B cell (primary cell): ENCODE data around the gene NADSYN1. TPM values are rescaled to one million over a fixed set of nuclear protein-coding genes. Genes with fewer than 3 reads are reported as not detected.

Experiments
- ATAC-seq: fragments of 200-7000 bp; cut with Tn5 transposase; one replicate; pipeline ENCODE4 v1.10.0; 2021; ENCODE audit warnings: low read depth, mild to moderate bottlenecking, moderate number of reproducible peaks, moderate library complexity
- CTCF ChIA-PET: fragments of 350-600 bp; sonication (Branson Sonifier 250); formaldehyde crosslinking; loops from one replicate; lab custom pipeline; 2021; ENCODE audit warnings: antibody characterized with exemption, inconsistent platforms; lab: Charles Lee
- POLR2A ChIA-PET: fragments of 350-600 bp; sonication (Branson Sonifier 250); formaldehyde crosslinking; loops from one replicate; lab custom pipeline; 2021; ENCODE audit warnings: antibody characterized with exemption; lab: Charles Lee
- DNase-seq: peaks from one replicate; pipeline ENCODE4 v3.0.0; 2013
- H2AFZ ChIP-seq: 2 replicates; pipeline ENCODE4 v1.6.1; 2012; ENCODE audit warnings: mild to moderate bottlenecking, low read depth, low read length; ENCODE audit not compliant: insufficient read depth, poor library complexity, severe bottlenecking
- H3K27ac ChIP-seq, 2 donors: 1 replicate in 1 of 2; 2 replicates in 1 of 2; pipeline ENCODE4 v1.5.1; 2012 to 2013; ENCODE audit warnings: low read length in 2 of 2, mild to moderate bottlenecking in 2 of 2, moderate library complexity in 1 of 2
- H3K27me3 ChIP-seq, 4 experiments: fragments of 200-600 bp in 1 of 4; sonication (generic) in 1 of 4; replicated peaks in 1 of 4; 1 replicate in 2 of 4; 2 replicates in 2 of 4; pipeline versions ENCODE4 v1.6.1 to v1.7.0; 2013 to 2016; ENCODE audit warnings: low read length in 3 of 4, mild to moderate bottlenecking in 2 of 4, mixed read lengths in 1 of 4, moderate library complexity in 1 of 4; ENCODE audit not compliant: insufficient read depth in 4 of 4, control insufficient read depth in 3 of 4; ENCODE audit errors: control extremely low read depth in 1 of 4
- H3K36me3 ChIP-seq, 2 experiments: replicated peaks in 1 of 2; 1 replicate in 1 of 2; 2 replicates in 1 of 2; pipeline versions ENCODE4 v1.6.1 to v1.7.1; 2013; ENCODE audit warnings: low read length in 1 of 2; ENCODE audit not compliant: insufficient read depth in 2 of 2, control insufficient read depth in 1 of 2; ENCODE audit errors: control extremely low read depth in 1 of 2, extremely low read depth in 1 of 2
- H3K4me1 ChIP-seq, 2 donors: fragments of 200-600 bp in 1 of 2; sonication (generic) in 1 of 2; 1 replicate in 1 of 2; 2 replicates in 1 of 2; pipeline versions ENCODE4 v1.5.1 to v1.6.1; 2013 to 2017; ENCODE audit warnings: low read length in 2 of 2; ENCODE audit not compliant: control insufficient read depth in 2 of 2, insufficient read depth in 2 of 2
- H3K4me2 ChIP-seq: replicated peaks from 2 replicates; pipeline ENCODE3; 2012; ENCODE audit warnings: mild to moderate bottlenecking, low read depth, low read length; ENCODE audit not compliant: poor library complexity, severe bottlenecking
- H3K4me3 ChIP-seq, 5 experiments: fragments of 200-600 bp in 1 of 5; sonication (generic) in 1 of 5; 1 replicate in 3 of 5; 2 replicates in 2 of 5; pipeline versions ENCODE4 v1.5.1 to v1.7.0; 2011 to 2016; ENCODE audit warnings: low read length in 4 of 5, mild to moderate bottlenecking in 4 of 5, low read depth in 2 of 5, control low read depth in 1 of 5, moderate library complexity in 1 of 5; ENCODE audit not compliant: insufficient read depth in 1 of 5; ENCODE audit errors: control extremely low read depth in 1 of 5, extremely low read depth in 1 of 5
- H3K79me2 ChIP-seq: fragments of 200-600 bp; sonication (generic); one replicate; pipeline ENCODE4 v1.6.0; 2016; ENCODE audit warnings: low read length; ENCODE audit not compliant: control insufficient read depth, insufficient read depth
- H3K9ac ChIP-seq: fragments of 200-600 bp; sonication (generic); 2 replicates; pipeline ENCODE4 v1.6.1; 2017; ENCODE audit warnings: mild to moderate bottlenecking, low read length, moderate library complexity
- H3K9me3 ChIP-seq, 3 donors: one replicate each; pipeline versions ENCODE4 v1.6.1 to v1.7.1; 2013; ENCODE audit warnings: low read length in 2 of 3; ENCODE audit not compliant: control insufficient read depth in 2 of 3, insufficient read depth in 1 of 3; ENCODE audit errors: control extremely low read depth in 1 of 3
- H4K20me1 ChIP-seq: 2 replicates; pipeline ENCODE4 v1.6.0; 2012; ENCODE audit warnings: mild to moderate bottlenecking, low read length; ENCODE audit not compliant: insufficient read depth, control insufficient read depth, poor library complexity, severe bottlenecking
- H3K27ac Mint-ChIP-seq: one replicate; pipeline ENCODE4 v1.8.0; 2021; ENCODE audit warnings: mixed read lengths
- H3K27me3 Mint-ChIP-seq: one replicate; pipeline ENCODE4 v1.8.0; 2021; ENCODE audit warnings: mixed read lengths
- H3K4me1 Mint-ChIP-seq: one replicate; pipeline ENCODE4 v1.8.0; 2021; ENCODE audit warnings: mixed read lengths
- H3K4me3 Mint-ChIP-seq: one replicate; pipeline ENCODE4 v1.8.0; 2021; ENCODE audit warnings: mixed read lengths
- H3K9me3 Mint-ChIP-seq: one replicate; pipeline ENCODE4 v1.8.0; 2022; ENCODE audit warnings: mixed read lengths; ENCODE audit not compliant: insufficient read depth
- EZH2 ChIP-seq: IDR thresholded peaks from 2 replicates; pipeline ENCODE4 v1.6.1; 2012; ENCODE audit warnings: borderline replicate concordance, low read depth, mild to moderate bottlenecking, moderate library complexity, low read length; ENCODE audit not compliant: insufficient read depth, poor library complexity, severe bottlenecking
- WGBS: methylation state at CpG from one replicate; pipeline ENCODE4 v1.1.5; 2013; ENCODE audit warnings: missing lambda C conversion rate; ENCODE audit not compliant: insufficient coverage; 5-methylcytosine and 5-hydroxymethylcytosine counted together
- intact Hi-C: fragments of 100-400 bp; cut with micrococcal nuclease; formaldehyde crosslinking; loops from one replicate; pipeline ENCODE4 v1.10.0; 2022
- polyA plus RNA-seq: library from polyadenylated mRNA; depleted of rRNA; stranded (reverse); fragments of >200 nt; gene quantifications from 2 replicates; pipeline ENCODE4 v1.2.3, GENCODE V29; 2012
- total RNA-seq, 2 donors: library from RNA; stranded (reverse); fragments of 120-200 nt in 1 of 2; gene quantifications; 1 replicate in 1 of 2; 2 replicates in 1 of 2; pipeline versions ENCODE4 v1.2.3 to v1.2.4, GENCODE V29; 2013 to 2022
- TF ChIP-seq, protein P1 (sequence below): fragments of 200-600 bp; IDR thresholded peaks from one replicate; pipeline ENCODE4 v1.8.0; 2022; ENCODE audit warnings: antibody characterized with exemption, mild to moderate bottlenecking

NADSYN1 gene
- total and polyA plus RNA-seq, 2 donors (not counting 1 experiment from before 2014, with no cell fraction given) = 153 to 222 TPM

DNA sequence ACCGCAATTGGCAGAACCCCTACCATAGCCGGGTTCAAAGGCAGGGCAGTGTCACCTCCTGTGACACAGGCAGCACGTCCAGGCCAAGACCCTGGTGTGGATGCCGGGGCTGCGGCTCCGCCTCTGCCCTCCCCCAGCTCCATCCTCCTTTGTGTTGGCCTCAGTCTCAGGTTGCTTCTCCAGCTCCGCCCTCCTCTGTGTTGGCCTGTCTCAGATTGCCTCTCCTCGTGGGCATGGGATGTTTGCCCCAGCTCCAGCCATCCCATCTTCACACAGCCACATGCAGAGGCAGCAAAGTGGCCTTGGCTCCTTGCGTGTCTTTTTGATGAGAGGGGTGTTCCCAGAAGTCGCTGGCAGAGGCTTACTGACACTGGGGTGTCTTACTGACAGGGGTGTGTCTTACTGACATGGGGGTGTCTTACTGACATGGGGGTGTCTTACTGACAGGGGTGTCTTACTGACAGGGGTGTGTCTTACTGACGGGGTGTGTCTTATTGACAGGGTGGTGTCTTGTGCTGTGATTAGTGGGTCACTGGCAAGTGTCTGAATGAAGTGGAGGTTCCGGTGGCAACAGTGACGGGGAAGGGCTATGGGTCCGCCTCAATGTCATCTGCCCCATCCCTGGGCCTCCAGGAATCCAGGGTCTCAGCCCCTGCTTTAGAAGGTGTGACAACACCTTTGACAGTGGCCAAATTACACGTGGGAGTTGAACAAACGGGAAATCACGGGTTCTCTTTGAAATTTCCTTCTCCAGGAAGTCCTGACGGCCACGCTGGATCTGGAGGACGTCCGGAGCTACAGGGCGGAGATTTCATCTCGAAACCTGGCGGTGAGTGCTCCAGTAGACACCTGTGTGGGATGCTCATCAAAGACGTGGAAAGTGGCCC lies 24.9 kb downstream of the NADSYN1 start:
- no peaks in the 10 kb centered on the region for H3K27me3 ChIP-seq
- ATAC-seq (no peak), DNase-seq (no peak)
- no peak overlapping the region for H2AFZ ChIP-seq
- Mint-ChIP-seq H3K27me3 (no peaks in the 10 kb centered on the region), H3K4me1 (no peaks in the 10 kb centered on the region), H3K9me3 (no peaks in the 10 kb centered on the region), H3K4me3 (no peak overlapping the region), H3K27ac (no peak overlapping the region)
- intact Hi-C loops = no loop called here
- H3K4me3 ChIP-seq = no peak overlapping the region
- H3K36me3 ChIP-seq = peaks cover 1 to 83% of the 10 kb centered on the region in 2 experiments
- ChIA-PET POLR2A (no interaction called here), CTCF (no interaction called here)
- H3K9me3 ChIP-seq = peaks cover 0 to 3% (median 0%) of the 10 kb centered on the region in 3 donors
- no peak for TF ChIP-seq EZH2
- TF ChIP-seq, protein P1, sequence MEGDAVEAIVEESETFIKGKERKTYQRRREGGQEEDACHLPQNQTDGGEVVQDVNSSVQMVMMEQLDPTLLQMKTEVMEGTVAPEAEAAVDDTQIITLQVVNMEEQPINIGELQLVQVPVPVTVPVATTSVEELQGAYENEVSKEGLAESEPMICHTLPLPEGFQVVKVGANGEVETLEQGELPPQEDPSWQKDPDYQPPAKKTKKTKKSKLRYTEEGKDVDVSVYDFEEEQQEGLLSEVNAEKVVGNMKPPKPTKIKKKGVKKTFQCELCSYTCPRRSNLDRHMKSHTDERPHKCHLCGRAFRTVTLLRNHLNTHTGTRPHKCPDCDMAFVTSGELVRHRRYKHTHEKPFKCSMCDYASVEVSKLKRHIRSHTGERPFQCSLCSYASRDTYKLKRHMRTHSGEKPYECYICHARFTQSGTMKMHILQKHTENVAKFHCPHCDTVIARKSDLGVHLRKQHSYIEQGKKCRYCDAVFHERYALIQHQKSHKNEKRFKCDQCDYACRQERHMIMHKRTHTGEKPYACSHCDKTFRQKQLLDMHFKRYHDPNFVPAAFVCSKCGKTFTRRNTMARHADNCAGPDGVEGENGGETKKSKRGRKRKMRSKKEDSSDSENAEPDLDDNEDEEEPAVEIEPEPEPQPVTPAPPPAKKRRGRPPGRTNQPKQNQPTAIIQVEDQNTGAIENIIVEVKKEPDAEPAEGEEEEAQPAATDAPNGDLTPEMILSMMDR = no peak
- H3K27ac ChIP-seq = no peak overlapping the region
- WGBS = 95% methylated on average over 25 of the region's 25 CpGs
- H3K4me1 ChIP-seq = no peaks in the 10 kb centered on the region
- H3K4me2 ChIP-seq = no peak overlapping the region
- H3K9ac ChIP-seq = no peak overlapping the region
- no peaks in the 10 kb centered on the region for H4K20me1 ChIP-seq
- H3K79me2 ChIP-seq = no peaks in the 10 kb centered on the region

DNA sequence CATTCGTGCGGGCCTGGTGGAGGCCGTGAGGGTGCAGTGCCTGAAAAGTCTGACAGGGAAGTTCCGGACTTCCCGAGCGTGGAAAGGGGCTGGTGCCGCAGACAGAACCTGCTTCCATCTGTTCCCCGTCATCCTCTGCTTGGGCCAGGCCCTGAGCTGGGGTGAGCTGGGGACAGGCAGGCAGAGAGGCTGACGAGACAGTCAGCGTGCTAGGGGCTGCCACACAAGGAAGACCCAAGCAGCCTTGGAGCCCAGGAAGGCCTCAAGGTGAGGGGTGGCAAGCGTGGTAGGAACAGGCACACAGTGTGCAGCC lies 25.5 kb downstream of the NADSYN1 start:
- ChIA-PET CTCF (no interaction called here), POLR2A (no interaction called here)
- H3K27me3 Mint-ChIP-seq = no peaks in the 10 kb centered on the region
- H3K4me1 ChIP-seq = no peaks in the 10 kb centered on the region
- TF ChIP-seq, protein P1 = no peak
- no peak for TF ChIP-seq EZH2
- WGBS = 98% methylated on average over 11 of the region's 11 CpGs
- no peak overlapping the region for H3K9ac ChIP-seq
- no peaks in the 10 kb centered on the region for H4K20me1 ChIP-seq
- no peaks in the 10 kb centered on the region for H3K9me3 Mint-ChIP-seq
- intact Hi-C loops = no loop called here
- no peak overlapping the region for H2AFZ ChIP-seq
- DNase-seq (no peak), ATAC-seq (no peak)
- H3K4me3 Mint-ChIP-seq = no peak overlapping the region
- H3K27ac Mint-ChIP-seq = no peak overlapping the region
- no peak overlapping the region for H3K4me2 ChIP-seq
- peaks cover 0 to 2% (median 0%) of the 10 kb centered on the region in 3 donors for H3K9me3 ChIP-seq
- H3K4me1 Mint-ChIP-seq = no peaks in the 10 kb centered on the region
- H3K79me2 ChIP-seq = no peaks in the 10 kb centered on the region
- H3K4me3 ChIP-seq = no peak overlapping the region
- H3K27ac ChIP-seq = no peak overlapping the region
- peaks cover 1 to 83% of the 10 kb centered on the region in 2 experiments for H3K36me3 ChIP-seq
- H3K27me3 ChIP-seq = no peaks in the 10 kb centered on the region
